ENCODE results near the gene CPLX4. TPM values are rescaled to one million over a fixed set of nuclear protein-coding genes. Genes with fewer than 3 reads are reported as not detected.

The CPLX4 gene
- total and polyA plus RNA-seq, 9 donors = not detected

- intact Hi-C loops (cut with DNase I) = no loop called here
- H3K27me3 ChIP-seq = no peaks in the 10 kb centered on the region
- H3K36me3 ChIP-seq = no peaks in the 10 kb centered on the region
- no peak overlapping the region for H3K27ac ChIP-seq
- no peaks in the 10 kb centered on the region for H3K9me3 ChIP-seq
- H3K4me3 ChIP-seq = no peak overlapping the region
- WGBS, 3 donors = 17 to 26% (median 18%) methylated on average over 1 of the region's 1 CpG
- no peak for DNase-seq
- H3K4me1 ChIP-seq (ENCODE audit: insufficient read depth) = no peaks in the 10 kb centered on the region
- TF ChIP-seq EP300 (IDR thresholded peaks at IDR 0.05) (no peak), CTCF (IDR thresholded peaks at IDR 0.05) (no peak), POLR2A (IDR thresholded peaks at IDR 0.05) (no peak)
Measured at GRCh38 chr18:59266459-59266858, 52.0 kb downstream of the CPLX4 start.

DNA sequence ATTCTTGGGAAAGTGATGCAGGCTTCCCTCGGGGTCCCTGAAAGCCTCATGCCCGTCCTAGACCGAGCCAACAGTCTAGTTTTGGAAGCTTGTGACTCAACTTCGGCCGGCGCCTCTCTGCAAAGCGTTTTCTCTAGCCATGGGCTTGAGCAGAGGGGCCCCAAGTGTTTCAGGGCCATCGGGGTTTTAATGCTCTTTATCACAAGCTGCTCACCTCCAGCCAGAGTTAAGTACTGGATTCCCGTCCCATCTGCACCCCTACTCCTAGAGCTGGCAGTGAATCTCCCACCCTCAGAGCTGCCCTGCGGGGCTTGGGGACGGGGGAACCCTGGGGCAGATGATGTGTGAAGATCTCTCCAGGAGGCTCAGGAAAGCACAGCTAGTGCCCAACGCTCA, 52.5 kb downstream of the CPLX4 start:
- no peaks in the 10 kb centered on the region for H3K27me3 ChIP-seq
- H3K4me1 ChIP-seq (ENCODE audit: insufficient read depth) = no peaks in the 10 kb centered on the region
- 7 to 10% (median 9%) methylated on average over 12 of the region's 12 CpGs for WGBS, 3 donors
- no peak for DNase-seq
- no peaks in the 10 kb centered on the region for H3K36me3 ChIP-seq
- intact Hi-C loops (cut with DNase I) = no loop called here
- TF ChIP-seq EP300 (IDR thresholded peaks at IDR 0.05) = no peak
- TF ChIP-seq CTCF (IDR thresholded peaks at IDR 0.05) = no peak
- H3K4me3 ChIP-seq = no peak overlapping the region
- no peak overlapping the region for H3K27ac ChIP-seq
- no peaks in the 10 kb centered on the region for H3K9me3 ChIP-seq

DNA sequence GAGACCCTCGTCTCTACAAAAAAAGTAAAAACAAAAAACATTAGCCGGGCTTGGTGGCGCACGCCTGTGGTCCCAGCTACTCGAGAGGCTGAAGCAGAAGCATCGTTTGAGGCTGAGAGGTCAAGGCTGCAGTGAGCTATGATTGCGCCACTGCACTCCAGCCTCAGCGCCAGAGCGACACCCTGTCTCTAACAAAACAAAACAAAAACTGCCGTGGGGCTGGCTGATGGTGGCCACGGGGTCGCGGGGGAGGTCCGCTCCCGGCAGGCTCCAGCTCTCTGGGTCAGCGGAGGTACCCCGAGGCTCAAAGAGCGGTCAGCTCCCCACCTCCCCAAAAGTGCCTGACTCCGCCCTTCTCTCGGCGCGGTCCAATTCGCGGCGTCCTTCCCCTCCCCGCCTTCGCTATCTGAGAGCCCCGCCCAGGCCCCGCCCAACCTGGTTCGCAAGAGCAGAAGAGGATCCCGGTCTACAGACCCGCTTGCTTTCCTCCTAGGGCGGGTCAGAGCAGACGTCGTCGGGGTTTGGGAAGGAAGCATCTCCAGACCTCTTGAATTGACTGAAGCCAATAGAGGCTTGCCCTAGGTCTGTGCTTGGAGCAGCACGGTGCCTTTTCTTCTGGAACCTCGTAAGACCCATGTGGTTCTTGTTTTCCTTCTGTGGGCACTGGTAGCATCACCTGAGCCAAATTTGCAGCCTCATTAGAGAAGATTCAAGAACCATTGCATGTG, 53.0 kb downstream of the CPLX4 start:
- TF ChIP-seq POLR2A (IDR thresholded peaks at IDR 0.05) = no peak
- TF ChIP-seq CTCF (IDR thresholded peaks at IDR 0.05) = no peak
- TF ChIP-seq EP300 (IDR thresholded peaks at IDR 0.05) = no peak
- no peak overlapping the region for H3K4me3 ChIP-seq
- no peak for DNase-seq
- no peaks in the 10 kb centered on the region for H3K36me3 ChIP-seq
- H3K9me3 ChIP-seq = no peaks in the 10 kb centered on the region
- no peak overlapping the region for H3K27ac ChIP-seq
- H3K27me3 ChIP-seq = no peaks in the 10 kb centered on the region
- no peaks in the 10 kb centered on the region for H3K4me1 ChIP-seq (ENCODE audit: insufficient read depth)
- intact Hi-C loops (cut with DNase I) = no loop called here
- WGBS, 3 donors = 1 to 3% (median 2%) methylated on average over 38 of the region's 38 CpGs

DNA sequence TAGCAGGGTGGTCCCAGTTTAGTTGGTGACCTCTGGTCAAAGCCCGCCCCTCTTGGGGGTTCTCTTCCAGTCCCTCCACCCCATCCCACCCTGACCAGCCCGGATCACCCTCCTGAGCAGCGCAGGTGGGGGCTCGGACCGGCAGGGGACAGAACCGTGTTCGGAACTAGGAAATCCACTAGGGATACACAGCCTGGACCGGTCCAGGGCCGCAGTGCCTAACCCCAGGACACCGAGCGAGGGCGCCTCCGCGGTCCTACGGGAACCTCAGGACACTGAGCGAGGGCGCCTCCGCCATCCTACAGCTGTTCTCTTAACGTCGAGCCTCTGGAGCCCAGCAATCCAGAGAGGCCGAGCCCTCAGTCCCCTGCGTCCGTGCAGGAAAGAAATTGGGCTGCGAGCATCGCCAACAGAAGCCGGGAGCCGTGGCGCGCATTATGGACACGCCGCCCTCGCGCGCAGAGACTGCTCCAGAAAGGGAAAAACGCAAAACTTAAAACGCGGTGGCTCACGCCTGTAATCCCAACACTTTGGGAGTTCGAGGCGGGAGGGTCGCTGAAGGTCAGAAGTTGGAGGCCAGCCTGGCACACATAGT, 53.7 kb downstream of the CPLX4 start:
- TF ChIP-seq EP300 (IDR thresholded peaks at IDR 0.05) (no peak), POLR2A (IDR thresholded peaks at IDR 0.05) (no peak), CTCF (IDR thresholded peaks at IDR 0.05) (no peak)
- no peaks in the 10 kb centered on the region for H3K36me3 ChIP-seq
- H3K9me3 ChIP-seq = no peaks in the 10 kb centered on the region
- H3K27me3 ChIP-seq = no peaks in the 10 kb centered on the region
- no peak overlapping the region for H3K27ac ChIP-seq
- no peaks in the 10 kb centered on the region for H3K4me1 ChIP-seq (ENCODE audit: insufficient read depth)
- intact Hi-C loops (cut with DNase I) = no loop called here
- DNase-seq = no peak
- WGBS, 3 donors = 5 to 8% (median 6%) methylated on average over 35 to 41 of the region's 41 CpGs
- no peak overlapping the region for H3K4me3 ChIP-seq

Data from ovary (tissue), 9 donors.